NB4 (cell line): ENCODE results near the gene FAM193B.

ENCODE experiments used
- POLR2A ChIP-seq: IDR thresholded peaks from 2 replicates; pipeline ENCODE4 v1.6.1; 2011; ENCODE audit warnings: mild to moderate bottlenecking; ENCODE audit not compliant: insufficient read length; ENCODE audit errors: extremely low read depth
- TF ChIP-seq, protein P1 (sequence below): IDR thresholded peaks from 2 replicates; pipeline ENCODE4 v1.6.1; 2011; ENCODE audit warnings: low read depth, low read length
- TF ChIP-seq, protein P2 (sequence below): IDR thresholded peaks from one replicate; pipeline ENCODE4 v1.5.1; 2012; ENCODE audit warnings: low read depth, low read length

DNA sequence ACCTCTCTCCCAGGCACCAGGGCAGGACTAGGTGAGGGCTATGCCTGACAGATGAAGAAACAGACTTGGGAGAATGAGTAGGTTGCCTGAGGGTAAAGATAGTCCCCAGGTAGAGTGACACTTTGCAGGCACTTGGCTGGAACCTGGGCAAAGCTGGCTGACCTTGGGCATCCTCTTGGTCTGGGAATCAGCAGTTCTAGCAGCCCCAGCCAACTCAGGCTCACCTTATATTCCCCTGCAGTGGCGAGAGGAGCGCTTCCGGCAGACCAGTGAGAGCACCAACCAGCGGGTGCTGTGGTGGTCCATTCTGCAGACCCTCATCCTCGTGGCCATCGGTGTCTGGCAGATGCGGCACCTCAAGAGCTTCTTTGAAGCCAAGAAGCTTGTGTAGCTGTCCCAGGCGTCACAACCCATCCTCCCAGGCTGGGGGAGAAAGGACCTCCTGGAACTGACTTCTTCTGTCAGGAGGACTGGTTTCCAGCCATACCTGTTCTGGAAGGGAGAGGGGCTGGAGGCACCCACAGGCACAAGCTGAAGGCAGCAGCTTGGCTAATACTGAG, 40.7 kb upstream of the FAM193B start:
- TF ChIP-seq, protein P1, sequence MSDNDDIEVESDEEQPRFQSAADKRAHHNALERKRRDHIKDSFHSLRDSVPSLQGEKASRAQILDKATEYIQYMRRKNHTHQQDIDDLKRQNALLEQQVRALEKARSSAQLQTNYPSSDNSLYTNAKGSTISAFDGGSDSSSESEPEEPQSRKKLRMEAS, result no peak
- TF ChIP-seq, protein P2, sequence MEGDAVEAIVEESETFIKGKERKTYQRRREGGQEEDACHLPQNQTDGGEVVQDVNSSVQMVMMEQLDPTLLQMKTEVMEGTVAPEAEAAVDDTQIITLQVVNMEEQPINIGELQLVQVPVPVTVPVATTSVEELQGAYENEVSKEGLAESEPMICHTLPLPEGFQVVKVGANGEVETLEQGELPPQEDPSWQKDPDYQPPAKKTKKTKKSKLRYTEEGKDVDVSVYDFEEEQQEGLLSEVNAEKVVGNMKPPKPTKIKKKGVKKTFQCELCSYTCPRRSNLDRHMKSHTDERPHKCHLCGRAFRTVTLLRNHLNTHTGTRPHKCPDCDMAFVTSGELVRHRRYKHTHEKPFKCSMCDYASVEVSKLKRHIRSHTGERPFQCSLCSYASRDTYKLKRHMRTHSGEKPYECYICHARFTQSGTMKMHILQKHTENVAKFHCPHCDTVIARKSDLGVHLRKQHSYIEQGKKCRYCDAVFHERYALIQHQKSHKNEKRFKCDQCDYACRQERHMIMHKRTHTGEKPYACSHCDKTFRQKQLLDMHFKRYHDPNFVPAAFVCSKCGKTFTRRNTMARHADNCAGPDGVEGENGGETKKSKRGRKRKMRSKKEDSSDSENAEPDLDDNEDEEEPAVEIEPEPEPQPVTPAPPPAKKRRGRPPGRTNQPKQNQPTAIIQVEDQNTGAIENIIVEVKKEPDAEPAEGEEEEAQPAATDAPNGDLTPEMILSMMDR, result no peak
- no peak for TF ChIP-seq POLR2A
